Coronary artery (tissue), 2 donors: ENCODE results near the gene ROR1.

Source experiments
- DNase-seq: peaks from one replicate; pipeline ENCODE4 v3.0.0-alpha.2; 2017; ENCODE audit warnings: low spot score
- H3K27ac ChIP-seq, 2 donors: fragments of 200-600 bp; sonication (generic); one replicate each; pipeline ENCODE4 v1.5.1; 2016 to 2019
- H3K4me3 ChIP-seq: fragments of 200-600 bp; sonication (generic); 2 replicates; pipeline ENCODE4 v1.5.1; 2016; ENCODE audit warnings: mild to moderate bottlenecking, moderate library complexity
- TF ChIP-seq, protein P1 (sequence below): fragments of 200-600 bp; sonication (generic); IDR thresholded peaks from one replicate; pipeline ENCODE4 v1.5.1; 2019; ENCODE audit warnings: antibody characterized with exemption

Gene ROR1

DNA sequence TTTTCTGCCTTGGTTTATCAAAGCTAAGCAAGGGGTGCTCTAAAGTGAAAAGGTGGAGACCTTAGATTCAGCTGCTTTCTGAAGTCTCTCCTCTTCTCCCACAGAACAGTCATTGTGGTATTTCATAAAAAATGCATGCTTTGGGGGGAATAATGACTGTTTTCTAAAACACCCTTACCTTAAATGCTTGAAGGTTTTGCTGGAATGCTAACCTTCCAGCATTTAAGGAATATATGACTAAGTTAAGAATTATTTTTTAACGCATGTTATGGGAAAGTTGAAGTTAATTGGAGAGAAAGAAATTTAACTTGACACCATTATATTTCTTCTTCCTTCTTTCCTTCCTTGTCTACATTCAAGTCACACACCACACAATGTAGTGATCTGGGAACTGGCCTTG lies 162.5 kb downstream of the ROR1 start:
- peak overlapping the region in 1 of 2 donors; percentile 56 for H3K27ac ChIP-seq
- DNase-seq = no peak
- H3K4me3 ChIP-seq = no peak overlapping the region
- TF ChIP-seq, protein P1, sequence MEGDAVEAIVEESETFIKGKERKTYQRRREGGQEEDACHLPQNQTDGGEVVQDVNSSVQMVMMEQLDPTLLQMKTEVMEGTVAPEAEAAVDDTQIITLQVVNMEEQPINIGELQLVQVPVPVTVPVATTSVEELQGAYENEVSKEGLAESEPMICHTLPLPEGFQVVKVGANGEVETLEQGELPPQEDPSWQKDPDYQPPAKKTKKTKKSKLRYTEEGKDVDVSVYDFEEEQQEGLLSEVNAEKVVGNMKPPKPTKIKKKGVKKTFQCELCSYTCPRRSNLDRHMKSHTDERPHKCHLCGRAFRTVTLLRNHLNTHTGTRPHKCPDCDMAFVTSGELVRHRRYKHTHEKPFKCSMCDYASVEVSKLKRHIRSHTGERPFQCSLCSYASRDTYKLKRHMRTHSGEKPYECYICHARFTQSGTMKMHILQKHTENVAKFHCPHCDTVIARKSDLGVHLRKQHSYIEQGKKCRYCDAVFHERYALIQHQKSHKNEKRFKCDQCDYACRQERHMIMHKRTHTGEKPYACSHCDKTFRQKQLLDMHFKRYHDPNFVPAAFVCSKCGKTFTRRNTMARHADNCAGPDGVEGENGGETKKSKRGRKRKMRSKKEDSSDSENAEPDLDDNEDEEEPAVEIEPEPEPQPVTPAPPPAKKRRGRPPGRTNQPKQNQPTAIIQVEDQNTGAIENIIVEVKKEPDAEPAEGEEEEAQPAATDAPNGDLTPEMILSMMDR = no peak

DNA sequence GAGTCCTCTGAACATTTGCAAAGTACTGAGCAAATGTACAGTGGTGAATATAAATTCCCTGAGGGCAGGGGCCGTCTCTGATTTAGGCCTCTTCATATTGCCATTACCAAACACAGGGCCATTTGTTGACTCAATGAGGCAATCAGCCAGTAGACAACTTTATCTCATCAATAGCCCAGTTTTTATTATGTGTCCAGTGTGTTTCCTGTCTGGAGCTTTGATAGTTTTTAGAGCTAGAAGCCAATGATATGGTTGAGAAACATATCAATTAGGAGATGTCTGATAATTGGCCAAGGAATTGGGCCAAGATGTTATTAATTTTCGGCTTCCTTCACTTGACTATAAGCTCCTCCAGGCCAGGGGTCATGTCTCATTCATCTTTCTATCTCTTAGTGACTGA lies 163.0 kb downstream of the ROR1 start:
- Histone ChIP-seq H3K27ac (peak overlapping the region in 1 of 2 donors; percentile 39), H3K4me3 (no peak overlapping the region)
- DNase-seq = no peak
- TF ChIP-seq, protein P1 = no peak

DNA sequence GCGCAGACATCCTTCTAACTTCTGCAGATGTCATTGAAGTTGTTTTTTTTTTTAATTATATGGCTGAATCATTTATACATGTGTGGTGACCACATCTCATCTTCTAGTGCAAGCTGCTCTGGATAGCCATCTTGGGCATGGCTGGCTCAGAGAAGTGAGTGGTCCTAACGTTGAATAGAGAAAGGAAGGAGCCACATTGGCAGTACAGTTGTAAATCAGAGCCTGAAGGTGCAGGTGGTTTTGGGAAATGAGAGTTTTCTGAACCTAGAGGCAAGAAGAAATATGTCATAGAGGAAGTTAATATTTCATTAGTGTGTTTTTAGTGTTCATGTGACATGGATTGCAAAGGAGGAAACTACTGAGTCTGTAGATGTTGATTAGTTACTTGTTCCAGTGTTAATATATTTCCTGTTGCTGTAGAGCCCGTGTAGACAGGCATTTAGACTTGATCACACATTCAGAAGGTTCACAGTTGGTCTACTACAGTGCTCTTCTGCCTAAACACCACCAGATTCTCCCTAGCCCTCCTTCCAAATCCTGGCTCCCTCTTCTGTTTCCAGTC lies 163.7 kb downstream of the ROR1 start:
- H3K27ac ChIP-seq = no peak overlapping the region
- TF ChIP-seq, protein P1 = no peak

DNA sequence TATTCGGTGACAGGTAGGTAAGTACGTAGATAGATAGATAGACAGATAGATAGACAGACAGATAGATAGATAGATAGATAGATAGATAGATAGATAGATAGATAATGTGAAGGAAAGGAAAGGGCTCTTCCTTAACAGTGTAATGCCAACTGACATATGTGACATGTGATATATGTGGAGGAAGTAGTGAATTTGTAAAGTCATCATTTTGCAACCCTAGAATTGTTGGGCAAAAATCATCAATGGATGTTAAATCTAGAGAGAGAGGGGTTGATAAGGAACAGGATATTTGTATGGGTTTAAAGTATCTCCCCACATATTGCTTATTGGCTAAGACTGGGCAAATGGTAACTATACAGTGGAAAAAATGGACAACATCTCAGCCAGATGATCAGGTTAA lies 166.6 kb downstream of the ROR1 start:
- no peak for DNase-seq
- Histone ChIP-seq H3K4me3 (no peak overlapping the region), H3K27ac (no peak overlapping the region)
- TF ChIP-seq, protein P1 = no peak

More for the DNA sequence above, 163.7 kb downstream of the ROR1 start:
- DNase-seq = no peak
- no peak overlapping the region for H3K4me3 ChIP-seq

DNA sequence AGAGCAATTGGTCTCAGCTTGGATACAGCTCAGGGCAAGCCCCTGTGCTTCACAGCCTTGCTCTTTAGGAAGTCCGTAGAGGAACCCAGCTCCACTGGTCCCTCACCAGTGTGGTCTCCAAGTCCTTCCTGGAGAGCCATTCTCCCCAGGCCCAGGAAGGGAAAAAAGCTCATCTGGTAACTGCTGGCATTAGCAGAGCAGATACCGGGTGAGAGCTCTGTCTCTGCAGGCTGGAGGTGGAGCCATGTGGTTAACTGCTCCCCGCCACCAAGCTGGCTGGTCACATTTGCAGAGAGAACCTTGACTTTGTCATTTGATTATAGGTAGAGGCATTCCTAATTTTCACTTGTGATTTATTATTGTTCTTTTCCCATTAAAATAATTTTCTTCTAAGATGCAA lies 169.6 kb downstream of the ROR1 start:
- Histone ChIP-seq H3K4me3 (no peak overlapping the region), H3K27ac (no peak overlapping the region)
- no peak for DNase-seq
- TF ChIP-seq, protein P1 = no peak

DNA sequence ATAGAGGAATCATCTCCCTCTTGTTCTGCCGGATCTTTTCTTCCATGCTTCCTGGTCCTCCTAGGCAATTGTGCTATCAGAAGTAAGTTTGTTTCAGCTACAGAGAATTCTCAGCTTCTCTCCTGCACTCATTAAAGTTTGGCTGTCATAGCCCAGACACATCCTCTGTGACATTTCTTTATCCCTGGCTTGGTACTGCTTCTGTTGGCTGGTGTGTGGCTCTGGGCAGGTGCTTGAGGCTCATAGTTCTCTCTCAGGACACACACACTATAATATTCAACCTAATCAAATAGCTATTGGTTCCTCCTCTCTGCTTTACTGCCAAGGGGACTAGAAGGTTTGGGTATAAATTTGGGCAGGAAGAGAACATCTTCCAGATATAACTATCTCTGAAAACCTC lies 172.1 kb downstream of the ROR1 start:
- peak overlapping the region in 1 of 2 donors; percentile 82 for H3K27ac ChIP-seq
- TF ChIP-seq, protein P1 = no peak

DNA sequence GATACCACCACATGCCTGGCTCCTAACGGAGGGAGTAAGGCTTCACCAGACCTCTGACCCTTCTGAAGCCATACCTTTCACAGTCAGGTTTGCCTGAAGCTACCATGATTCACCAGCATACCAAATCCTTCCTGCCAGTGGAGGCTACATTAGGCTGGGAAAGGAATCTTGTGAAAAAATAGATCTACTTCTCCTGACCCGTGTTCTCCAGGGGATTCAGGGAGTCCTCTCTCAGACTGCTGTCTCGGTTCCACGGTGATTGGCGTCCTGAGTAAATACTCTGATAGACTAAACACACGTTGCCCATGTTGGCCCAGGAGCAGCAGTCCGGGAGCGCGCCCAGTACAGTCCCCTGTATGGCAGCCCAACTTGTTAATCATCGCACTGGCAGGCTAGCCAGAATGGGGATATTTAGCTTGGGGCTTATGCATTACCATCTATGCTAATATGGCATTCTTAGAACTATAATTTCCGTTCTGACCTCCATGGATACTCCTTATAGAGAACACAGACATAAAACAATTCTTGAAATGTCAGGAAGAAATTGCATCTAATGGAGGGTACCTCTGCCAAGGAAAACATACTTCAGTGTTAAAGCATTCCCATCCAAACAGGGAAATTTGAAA lies 173.2 kb downstream of the ROR1 start:
- peak; percentile 92 for DNase-seq
- Histone ChIP-seq H3K27ac (peak overlapping the region; percentile 73 to 82), H3K4me3 (peak overlapping the region; percentile 3)
- TF ChIP-seq, protein P1 = no peak

More for the DNA sequence above, 172.1 kb downstream of the ROR1 start:
- no peak for DNase-seq
- no peak overlapping the region for H3K4me3 ChIP-seq
